Measurements from ENCODE around the gene TPRG1. TPM values are rescaled to one million over a fixed set of nuclear protein-coding genes. Genes with fewer than 3 reads are reported as not detected.

TPRG1 gene
- total RNA-seq, 1 donor from 2014 or later: 0.71 TPM

DNA sequence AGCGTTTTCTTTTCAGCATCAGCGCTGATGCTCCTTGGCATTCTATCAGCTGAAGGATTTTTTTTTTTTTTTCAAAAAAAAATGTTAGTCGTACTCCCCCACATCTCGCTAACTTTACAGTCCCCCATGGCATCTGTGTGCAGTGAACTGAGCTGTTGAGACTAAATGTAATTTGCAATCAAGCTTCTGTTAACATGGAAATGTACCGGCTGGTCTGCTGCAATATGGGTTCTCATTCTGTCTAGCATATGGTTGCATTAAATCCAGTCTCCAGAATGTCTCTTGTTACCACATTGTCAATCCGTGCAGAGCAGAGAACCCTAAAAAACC is 32.2 kb upstream of the TPRG1 start:
- Histone ChIP-seq H3F3A (ENCODE audit: low read depth) (no peaks in the 10 kb centered on the region), H3K27ac (no peak overlapping the region), H3K4me1 (peaks cover 6% of the 10 kb centered on the region), H4K20me1 (ENCODE audit: low read depth) (no peaks in the 10 kb centered on the region), H3K36me3 (no peaks in the 10 kb centered on the region), H3K9me3 (ENCODE audit: low read depth) (no peaks in the 10 kb centered on the region), H3K27me3 (no peaks in the 10 kb centered on the region), H3K4me2 (no peak overlapping the region), H2AFZ (replicated peaks) (no peak overlapping the region), H3K4me3 (no peak overlapping the region), H3K9ac (no peak overlapping the region), H3K79me2 (ENCODE audit: low read depth) (no peaks in the 10 kb centered on the region)
- Mint-ChIP-seq H3K4me1 (peaks cover 8% of the 10 kb centered on the region), H3K4me3 (no peak overlapping the region), H3K9me3 (no peaks in the 10 kb centered on the region), H3K27ac (no peak overlapping the region), H3K36me3 (no peaks in the 10 kb centered on the region), H3K27me3 (ENCODE audit: insufficient read depth, low read depth) (no peaks in the 10 kb centered on the region)
- no peak for DNase-seq (ENCODE audit: low spot score)
- TF ChIP-seq, protein P1, sequence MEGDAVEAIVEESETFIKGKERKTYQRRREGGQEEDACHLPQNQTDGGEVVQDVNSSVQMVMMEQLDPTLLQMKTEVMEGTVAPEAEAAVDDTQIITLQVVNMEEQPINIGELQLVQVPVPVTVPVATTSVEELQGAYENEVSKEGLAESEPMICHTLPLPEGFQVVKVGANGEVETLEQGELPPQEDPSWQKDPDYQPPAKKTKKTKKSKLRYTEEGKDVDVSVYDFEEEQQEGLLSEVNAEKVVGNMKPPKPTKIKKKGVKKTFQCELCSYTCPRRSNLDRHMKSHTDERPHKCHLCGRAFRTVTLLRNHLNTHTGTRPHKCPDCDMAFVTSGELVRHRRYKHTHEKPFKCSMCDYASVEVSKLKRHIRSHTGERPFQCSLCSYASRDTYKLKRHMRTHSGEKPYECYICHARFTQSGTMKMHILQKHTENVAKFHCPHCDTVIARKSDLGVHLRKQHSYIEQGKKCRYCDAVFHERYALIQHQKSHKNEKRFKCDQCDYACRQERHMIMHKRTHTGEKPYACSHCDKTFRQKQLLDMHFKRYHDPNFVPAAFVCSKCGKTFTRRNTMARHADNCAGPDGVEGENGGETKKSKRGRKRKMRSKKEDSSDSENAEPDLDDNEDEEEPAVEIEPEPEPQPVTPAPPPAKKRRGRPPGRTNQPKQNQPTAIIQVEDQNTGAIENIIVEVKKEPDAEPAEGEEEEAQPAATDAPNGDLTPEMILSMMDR (IDR thresholded peaks at IDR 0.05): no peak
- TF ChIP-seq EZH2 (IDR thresholded peaks at IDR 0.05): no peak

DNA sequence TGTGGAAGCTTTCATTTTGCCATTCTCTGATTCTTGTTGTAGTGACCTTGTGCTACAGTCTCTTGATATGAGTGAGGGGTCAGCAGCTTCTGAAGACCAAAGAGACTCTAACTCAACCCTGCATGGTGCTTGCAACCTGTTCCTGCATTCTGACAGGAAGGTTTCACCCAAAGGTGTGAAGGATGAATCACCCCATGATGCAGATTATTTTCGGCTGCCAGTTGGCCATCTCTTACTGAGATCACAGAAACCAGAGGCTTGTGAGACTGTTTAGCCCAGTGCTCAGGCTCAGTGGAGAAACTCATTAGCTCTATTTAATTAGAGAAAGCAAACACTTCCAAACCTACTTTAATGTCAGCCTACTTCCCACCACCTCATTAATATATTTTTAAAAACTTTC is 29.2 kb upstream of the TPRG1 start:
- Histone ChIP-seq H3K27ac (no peak overlapping the region), H2AFZ (replicated peaks) (no peak overlapping the region), H3K4me3 (no peak overlapping the region), H3K79me2 (ENCODE audit: low read depth) (no peaks in the 10 kb centered on the region), H3K4me2 (no peak overlapping the region), H4K20me1 (ENCODE audit: low read depth) (no peaks in the 10 kb centered on the region), H3K9me3 (ENCODE audit: low read depth) (no peaks in the 10 kb centered on the region), H3K4me1 (peaks cover 2% of the 10 kb centered on the region), H3K9ac (no peak overlapping the region), H3F3A (ENCODE audit: low read depth) (no peaks in the 10 kb centered on the region), H3K27me3 (no peaks in the 10 kb centered on the region), H3K36me3 (no peaks in the 10 kb centered on the region)
- TF ChIP-seq EZH2 (IDR thresholded peaks at IDR 0.05) (no peak), EZH2phosphoT487 (IDR thresholded peaks at IDR 0.05) (no peak)
- TF ChIP-seq, protein P1 (IDR thresholded peaks at IDR 0.05): no peak
- no peak overlapping the region for H3K27ac Mint-ChIP-seq
- H3K4me1 Mint-ChIP-seq: peaks cover 7% of the 10 kb centered on the region
- peaks cover 1% of the 10 kb centered on the region for H3K27me3 Mint-ChIP-seq (ENCODE audit: insufficient read depth, low read depth)
- no peak for DNase-seq (ENCODE audit: low spot score)
- no peaks in the 10 kb centered on the region for H3K9me3 Mint-ChIP-seq
- no peak overlapping the region for H3K4me3 Mint-ChIP-seq
- H3K36me3 Mint-ChIP-seq: no peaks in the 10 kb centered on the region

DNA sequence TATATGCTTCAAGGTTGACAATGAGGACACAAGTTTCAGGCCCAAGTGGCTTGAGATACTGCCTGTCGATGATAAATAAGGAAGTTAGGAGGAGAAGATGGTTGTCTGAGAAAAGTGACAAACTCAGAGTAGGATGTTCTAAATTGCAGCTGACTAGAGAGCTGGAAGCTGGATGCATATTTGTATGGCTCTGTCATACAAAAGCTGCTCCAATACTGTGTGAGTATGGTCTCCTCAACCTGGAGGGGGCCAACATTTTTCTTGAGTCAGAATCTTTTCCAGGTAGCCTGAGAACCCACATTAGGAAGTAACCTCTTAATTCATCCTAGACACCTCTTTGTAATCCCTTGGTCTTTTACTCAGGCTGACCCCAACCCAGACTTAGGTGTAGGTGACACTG is 28.4 kb upstream of the TPRG1 start:
- no peaks in the 10 kb centered on the region for H3K4me1 ChIP-seq
- no peaks in the 10 kb centered on the region for H3F3A ChIP-seq (ENCODE audit: low read depth)
- Mint-ChIP-seq H3K4me3 (no peak overlapping the region), H3K4me1 (peaks cover 12% of the 10 kb centered on the region), H3K36me3 (no peaks in the 10 kb centered on the region), H3K9me3 (no peaks in the 10 kb centered on the region), H3K27me3 (ENCODE audit: insufficient read depth, low read depth) (peaks cover 3% of the 10 kb centered on the region), H3K27ac (no peak overlapping the region)
- no peak overlapping the region for H3K27ac ChIP-seq
- no peaks in the 10 kb centered on the region for H3K9me3 ChIP-seq (ENCODE audit: low read depth)
- no peak overlapping the region for H2AFZ ChIP-seq (replicated peaks)
- H3K27me3 ChIP-seq: no peaks in the 10 kb centered on the region
- no peak overlapping the region for H3K4me2 ChIP-seq
- no peaks in the 10 kb centered on the region for H3K36me3 ChIP-seq
- no peaks in the 10 kb centered on the region for H4K20me1 ChIP-seq (ENCODE audit: low read depth)
- H3K79me2 ChIP-seq (ENCODE audit: low read depth): no peaks in the 10 kb centered on the region
- TF ChIP-seq, protein P1 (IDR thresholded peaks at IDR 0.05): no peak
- no peak for TF ChIP-seq EZH2phosphoT487 (IDR thresholded peaks at IDR 0.05)
- no peak for TF ChIP-seq EZH2 (IDR thresholded peaks at IDR 0.05)
- no peak overlapping the region for H3K4me3 ChIP-seq
- no peak for DNase-seq (ENCODE audit: low spot score)
- no peak overlapping the region for H3K9ac ChIP-seq

- DNase-seq (ENCODE audit: low spot score): no peak
- Mint-ChIP-seq H3K27ac (no peak overlapping the region), H3K36me3 (no peaks in the 10 kb centered on the region), H3K27me3 (ENCODE audit: insufficient read depth, low read depth) (peaks cover 3% of the 10 kb centered on the region), H3K4me3 (no peak overlapping the region), H3K4me1 (peaks cover 13% of the 10 kb centered on the region), H3K9me3 (no peaks in the 10 kb centered on the region)
- no peak overlapping the region for H3K4me3 ChIP-seq
- H3K9me3 ChIP-seq (ENCODE audit: low read depth): no peaks in the 10 kb centered on the region
- H3K79me2 ChIP-seq (ENCODE audit: low read depth): no peaks in the 10 kb centered on the region
- no peaks in the 10 kb centered on the region for H4K20me1 ChIP-seq (ENCODE audit: low read depth)
- H3K4me2 ChIP-seq: no peak overlapping the region
- no peaks in the 10 kb centered on the region for H3F3A ChIP-seq (ENCODE audit: low read depth)
- no peaks in the 10 kb centered on the region for H3K36me3 ChIP-seq
- H2AFZ ChIP-seq (replicated peaks): no peak overlapping the region
- TF ChIP-seq, protein P1 (IDR thresholded peaks at IDR 0.05): no peak
- TF ChIP-seq EZH2 (IDR thresholded peaks at IDR 0.05): no peak
- no peak for TF ChIP-seq EZH2phosphoT487 (IDR thresholded peaks at IDR 0.05)
- no peak overlapping the region for H3K27ac ChIP-seq
- H3K4me1 ChIP-seq: no peaks in the 10 kb centered on the region
- no peak overlapping the region for H3K9ac ChIP-seq
- no peaks in the 10 kb centered on the region for H3K27me3 ChIP-seq
Measured at GRCh38 chr3:189143771-189144170, 28.0 kb upstream of the TPRG1 start.

Measured in neural progenitor cell (in vitro differentiated cells).